ENCODE data around the gene JUND.
"Not testable (repeated sequence)": the region's sequence is repeated elsewhere in the genome, so short reads cannot be mapped to it uniquely, and the experiment has no call there.

The JUND gene

GRCh38 chr19:18281082-18282020 is at the start of gene JUND:
TSS of gene JUND (minus strand) at chr19:18281622. CDS start at chr19:18281484, 138 bp downstream.
- TF ChIP-seq CTCF (conservative IDR thresholded peaks at IDR 0.05; ENCODE audit: low read depth, low read length) = no peak

DNA sequence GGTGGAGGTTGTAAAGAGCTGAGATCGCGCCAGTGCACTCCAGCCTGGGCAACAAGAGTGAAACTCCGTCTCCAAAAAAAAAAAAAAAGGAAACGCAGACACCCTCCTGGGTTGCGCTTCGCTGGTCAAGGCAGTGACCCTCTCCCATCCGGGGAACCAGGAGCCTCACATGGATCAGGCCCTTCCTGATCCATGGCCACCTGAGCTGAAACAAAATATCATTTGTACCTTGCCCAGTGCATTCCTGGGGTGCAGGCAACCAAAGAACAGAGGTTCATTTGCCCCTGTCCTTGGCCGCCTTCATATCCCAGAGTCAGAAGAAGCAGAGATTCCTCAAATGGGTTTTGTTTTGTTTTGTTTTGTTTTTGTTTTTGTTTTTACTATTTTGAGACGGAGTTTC is 49.4 kb upstream of the JUND start:
- TF ChIP-seq CTCF (conservative IDR thresholded peaks at IDR 0.05; ENCODE audit: low read depth, low read length) = no peak
- H3K4me3 ChIP-seq (ENCODE audit: low read depth, low read length) = no peak overlapping the region
- DNase-seq (ENCODE audit: low read depth) = no peak

More at GRCh38 chr19:18281082-18282020, at the start of gene JUND:
- peak; percentile 99 for DNase-seq (ENCODE audit: low read depth)
- peak within 1 kb of the TSS; percentile 99 for H3K4me3 ChIP-seq (ENCODE audit: low read depth, low read length)

- peak overlapping the region; percentile 38 for H3K4me3 ChIP-seq (ENCODE audit: low read depth, low read length)
- no peak for TF ChIP-seq CTCF (conservative IDR thresholded peaks at IDR 0.05; ENCODE audit: low read depth, low read length)
- DNase-seq (ENCODE audit: low read depth) = no peak
These were observed 47.6 kb upstream of the JUND start for GRCh38 chr19:18329035-18329376.

GRCh38 chr19:18328340-18329034 is 47.1 kb upstream of the JUND start:
- peak; percentile 99 for DNase-seq (ENCODE audit: low read depth)
- peak overlapping the region; percentile 38 for H3K4me3 ChIP-seq (ENCODE audit: low read depth, low read length)
- TF ChIP-seq CTCF (conservative IDR thresholded peaks at IDR 0.05; ENCODE audit: low read depth, low read length) = peak; percentile 98

GRCh38 chr19:18326772-18327171 is 45.4 kb upstream of the JUND start:
- DNase-seq (ENCODE audit: low read depth) = no peak
- H3K4me3 ChIP-seq (ENCODE audit: low read depth, low read length) = no peak overlapping the region
- TF ChIP-seq CTCF (conservative IDR thresholded peaks at IDR 0.05; ENCODE audit: low read depth, low read length) = no peak

DNA sequence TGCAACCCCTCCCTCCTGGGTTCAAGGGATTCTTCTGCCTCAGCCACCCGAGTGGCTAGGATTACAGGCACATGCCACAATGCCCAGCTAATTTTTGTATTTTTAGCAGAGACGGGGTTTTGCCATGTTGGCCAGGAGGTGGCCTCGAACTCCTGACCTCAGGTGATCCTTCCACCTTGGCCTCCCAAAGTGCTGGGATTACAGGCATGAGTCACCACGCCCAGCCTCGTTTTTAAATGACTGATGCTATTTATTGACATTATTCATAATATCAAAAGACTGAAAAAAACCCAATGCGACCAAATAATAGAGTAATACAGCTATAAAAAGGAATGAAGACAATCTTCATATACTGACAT is 42.9 kb upstream of the JUND start:
- DNase-seq (ENCODE audit: low read depth); H3K4me3 ChIP-seq (ENCODE audit: low read depth, low read length): not testable (repeated sequence)

GRCh38 chr19:18322759-18323460 is 41.5 kb upstream of the JUND start, which contains the start of gene LSM4:
TSS of gene LSM4 (minus strand) at chr19:18323076. CDS start at chr19:18323020, 56 bp downstream.
- peak; percentile 53 for TF ChIP-seq CTCF (conservative IDR thresholded peaks at IDR 0.05; ENCODE audit: low read depth, low read length)
- H3K4me3 ChIP-seq (ENCODE audit: low read depth, low read length) = peak within 1 kb of the TSS; percentile 82
- DNase-seq (ENCODE audit: low read depth) = peak; percentile 98
